Peyer's patch (tissue), 4 donors: ENCODE results near the gene CAPN8. TPM values are rescaled to one million over a fixed set of nuclear protein-coding genes. Genes with fewer than 3 reads are reported as not detected.

Experiments used
- DNase-seq, 3 donors: peaks; one replicate each; pipeline ENCODE4 v3.0.0-alpha.2; 2017 to 2019
- H3K27ac ChIP-seq, 4 donors: fragments of 200-600 bp; sonication (generic); one replicate each; pipeline ENCODE4 v1.5.1; 2016 to 2019
- H3K27me3 ChIP-seq, 2 donors: fragments of 200-600 bp; sonication (generic); one replicate each; pipeline ENCODE4 v1.5.1; 2019
- H3K36me3 ChIP-seq, 3 donors: fragments of 200-600 bp; sonication (generic); one replicate each; pipeline ENCODE4 v1.5.1; 2016 to 2019
- H3K4me1 ChIP-seq, 4 donors: fragments of 200-600 bp; sonication (generic); one replicate each; pipeline ENCODE4 v1.5.1; 2016 to 2019
- H3K4me3 ChIP-seq, 4 donors: fragments of 200-600 bp; sonication (generic); 1 replicate in 3 of 4; 2 replicates in 1 of 4; pipeline ENCODE4 v1.5.1; 2016 to 2019; ENCODE audit warnings: mild to moderate bottlenecking in 1 of 4
- H3K9me3 ChIP-seq, 4 donors: fragments of 200-600 bp; sonication (generic); one replicate each; pipeline ENCODE4 v1.5.1; 2016 to 2019; ENCODE audit warnings: mild to moderate bottlenecking in 1 of 4
- POLR2A ChIP-seq, 2 donors: fragments of 450-650 bp; IDR thresholded peaks; one replicate each; pipeline ENCODE4 v1.5.1; 2017; ENCODE audit warnings: antibody characterized with exemption in 2 of 2, mild to moderate bottlenecking in 2 of 2, moderate library complexity in 2 of 2
- total RNA-seq, 4 donors: library from RNA; depleted of rRNA; stranded (reverse); fragments of >200 nt; gene quantifications; one replicate each; pipeline ENCODE4 v1.1.0, GENCODE V29; 2016
- TF ChIP-seq, protein P1 (sequence below), 6 experiments: fragments of 450-650 bp in 4 of 6; fragments of 200-600 bp in 2 of 6; sonication (generic) in 1 of 6; IDR thresholded peaks; one replicate each; pipeline ENCODE4 v1.5.1; 2017 to 2019; ENCODE audit warnings: antibody characterized with exemption in 6 of 6, mild to moderate bottlenecking in 3 of 6, moderate library complexity in 1 of 6

The CAPN8 gene
- 10 to 100 TPM in 3 of 4 donors, 1 to 10 TPM in 1; 9.9 to 74.0 (median 31.4) TPM for total RNA-seq

DNA sequence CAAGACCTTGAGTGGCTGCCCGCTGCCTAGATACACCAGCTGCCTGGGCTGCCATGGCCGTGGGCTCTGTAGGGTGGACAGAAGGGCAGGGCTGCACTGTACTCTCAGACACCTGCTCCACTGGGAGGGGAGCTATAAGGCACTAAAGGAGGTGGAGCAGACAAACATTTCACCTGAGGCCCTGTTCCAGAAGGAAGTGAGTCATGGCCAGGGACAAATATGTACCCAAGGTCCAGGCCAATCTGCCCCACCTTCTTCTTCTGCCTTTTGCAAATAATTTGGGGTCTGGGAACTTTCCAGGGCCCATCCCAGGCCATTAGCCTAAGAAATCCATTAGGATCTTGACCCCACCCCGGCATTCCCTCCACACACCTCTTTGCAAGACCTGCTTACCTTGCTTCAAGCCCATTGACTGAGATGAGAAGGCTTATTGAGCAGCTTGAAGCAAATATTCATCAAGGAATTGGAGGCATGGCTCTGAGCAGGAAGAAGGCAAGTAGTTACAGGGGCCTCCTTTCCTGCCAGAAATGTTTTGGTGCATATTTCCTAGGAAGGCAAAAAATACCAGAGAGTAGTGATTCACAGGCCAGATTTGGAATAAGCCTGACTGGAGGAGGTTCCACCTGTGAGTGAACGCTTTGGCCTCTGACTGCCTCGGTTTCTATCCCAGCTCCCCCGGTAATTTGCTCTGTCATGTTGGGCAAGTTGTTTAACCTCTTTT, at the start of gene CAPN8:
Gene CAPN8 (minus strand): TSS at position 110 of the 721 bp plus-strand sequence. CDS start 55 bp downstream, at position 55.
- peak in 1 of 2 donors; percentile 37 for TF ChIP-seq POLR2A (IDR thresholded peaks at IDR 0.05)
- TF ChIP-seq, protein P1, sequence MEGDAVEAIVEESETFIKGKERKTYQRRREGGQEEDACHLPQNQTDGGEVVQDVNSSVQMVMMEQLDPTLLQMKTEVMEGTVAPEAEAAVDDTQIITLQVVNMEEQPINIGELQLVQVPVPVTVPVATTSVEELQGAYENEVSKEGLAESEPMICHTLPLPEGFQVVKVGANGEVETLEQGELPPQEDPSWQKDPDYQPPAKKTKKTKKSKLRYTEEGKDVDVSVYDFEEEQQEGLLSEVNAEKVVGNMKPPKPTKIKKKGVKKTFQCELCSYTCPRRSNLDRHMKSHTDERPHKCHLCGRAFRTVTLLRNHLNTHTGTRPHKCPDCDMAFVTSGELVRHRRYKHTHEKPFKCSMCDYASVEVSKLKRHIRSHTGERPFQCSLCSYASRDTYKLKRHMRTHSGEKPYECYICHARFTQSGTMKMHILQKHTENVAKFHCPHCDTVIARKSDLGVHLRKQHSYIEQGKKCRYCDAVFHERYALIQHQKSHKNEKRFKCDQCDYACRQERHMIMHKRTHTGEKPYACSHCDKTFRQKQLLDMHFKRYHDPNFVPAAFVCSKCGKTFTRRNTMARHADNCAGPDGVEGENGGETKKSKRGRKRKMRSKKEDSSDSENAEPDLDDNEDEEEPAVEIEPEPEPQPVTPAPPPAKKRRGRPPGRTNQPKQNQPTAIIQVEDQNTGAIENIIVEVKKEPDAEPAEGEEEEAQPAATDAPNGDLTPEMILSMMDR (IDR thresholded peaks at IDR 0.05), result no peak
- Histone ChIP-seq H3K27me3 (no peaks in the 10 kb centered on the region), H3K27ac (peak within 1 kb of the TSS in 2 of 4 donors; percentile 34 to 49), H3K9me3 (no peaks in the 10 kb centered on the region), H3K4me1 (peaks cover 0 to 10% (median 0%) of the 10 kb centered on the region in 4 donors), H3K4me3 (no peak within 1 kb of the TSS), H3K36me3 (no peaks in the 10 kb centered on the region)
- DNase-seq, result peak in 2 of 3 donors; percentile 59 to 64

- Histone ChIP-seq H3K27me3 (no peaks in the 10 kb centered on the region), H3K36me3 (peaks cover 0 to 21% (median 0%) of the 10 kb centered on the region in 3 donors), H3K4me3 (peak overlapping the region in 1 of 4 donors; percentile 18), H3K4me1 (peaks cover 0 to 46% (median 25%) of the 10 kb centered on the region in 4 donors), H3K9me3 (peaks cover 0 to 5% (median 0%) of the 10 kb centered on the region in 4 donors), H3K27ac (peak overlapping the region; percentile 18 to 61 (median 50))
- DNase-seq, result peak in 2 of 3 donors; percentile 26 to 55
- TF ChIP-seq, protein P1 (IDR thresholded peaks at IDR 0.05), result no peak
- TF ChIP-seq POLR2A (IDR thresholded peaks at IDR 0.05), result no peak
These were observed 49.5 kb upstream of the CAPN8 start for GRCh38 chr1:223714849-223715603.

- DNase-seq, result no peak
- Histone ChIP-seq H3K9me3 (peaks cover 0 to 5% (median 0%) of the 10 kb centered on the region in 4 donors), H3K4me1 (peaks cover 0 to 40% (median 25%) of the 10 kb centered on the region in 4 donors), H3K27ac (peak overlapping the region in 1 of 4 donors; percentile 100), H3K27me3 (no peaks in the 10 kb centered on the region), H3K4me3 (peak overlapping the region in 1 of 4 donors; percentile 95), H3K36me3 (peaks cover 0 to 20% (median 0%) of the 10 kb centered on the region in 3 donors)
- no peak for TF ChIP-seq POLR2A (IDR thresholded peaks at IDR 0.05)
- TF ChIP-seq, protein P1 (IDR thresholded peaks at IDR 0.05), result no peak
These were observed 48.9 kb upstream of the CAPN8 start for GRCh38 chr1:223714421-223714724.

DNA sequence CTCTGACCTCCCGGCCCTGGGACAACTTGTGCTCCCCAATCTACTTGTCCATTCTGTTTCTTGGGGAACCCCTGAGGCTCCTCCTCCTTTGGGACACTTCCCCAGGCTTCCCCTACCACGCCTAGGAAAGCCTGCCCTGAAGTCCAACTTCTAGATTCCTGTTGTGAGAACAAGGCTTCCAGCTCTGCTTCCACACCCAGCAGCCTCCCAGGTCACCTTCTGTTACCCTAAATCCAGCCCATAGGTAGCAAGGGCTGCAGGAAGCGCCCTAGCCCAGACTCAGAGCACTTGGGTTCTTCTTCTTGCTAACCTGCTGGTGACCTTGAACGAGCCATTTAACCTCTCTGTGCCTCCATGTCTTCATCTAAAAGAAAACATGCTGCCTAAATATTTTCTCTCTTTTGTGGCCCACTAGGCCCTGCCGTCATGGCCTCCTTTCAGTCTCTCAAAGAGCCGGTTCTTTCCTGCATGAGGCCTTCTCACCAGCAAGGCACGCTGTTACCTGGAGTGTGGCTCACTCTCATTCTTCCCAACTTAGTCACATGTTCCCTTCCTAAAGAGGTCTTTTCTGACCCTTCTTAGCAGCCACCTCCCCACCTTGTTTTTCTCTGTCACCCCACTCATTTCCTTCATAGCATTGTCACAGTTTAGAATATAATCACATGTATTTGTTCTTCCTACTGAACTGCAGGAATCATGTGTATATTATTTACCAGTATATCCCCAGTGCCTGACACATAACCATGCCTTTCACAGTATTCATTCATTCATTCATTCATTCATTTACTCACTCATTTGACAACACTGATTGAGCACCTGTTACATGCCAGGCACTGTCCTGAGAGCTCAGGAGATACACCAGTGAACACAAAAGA, 48.3 kb upstream of the CAPN8 start:
- Histone ChIP-seq H3K27ac (peak overlapping the region; percentile 83 to 100 (median 96)), H3K4me1 (peaks cover 0 to 39% (median 25%) of the 10 kb centered on the region in 4 donors), H3K36me3 (peaks cover 0 to 14% (median 0%) of the 10 kb centered on the region in 3 donors), H3K27me3 (no peaks in the 10 kb centered on the region), H3K4me3 (peak overlapping the region; percentile 76 to 95 (median 88)), H3K9me3 (peaks cover 0 to 5% (median 0%) of the 10 kb centered on the region in 4 donors)
- TF ChIP-seq, protein P1 (IDR thresholded peaks at IDR 0.05), result peak in 1 of 6 experiments; percentile 14
- TF ChIP-seq POLR2A (IDR thresholded peaks at IDR 0.05), result peak in 1 of 2 donors; percentile 13
- peak in 1 of 3 donors; percentile 58 for DNase-seq
